Measurements from ENCODE around the gene ARMC9. TPM values are rescaled to one million over a fixed set of nuclear protein-coding genes. Genes with fewer than 3 reads are reported as not detected.

ARMC9 gene
- total RNA-seq, 4 donors from 2014 or later: 2.8 to 15.9 (median 6.6) TPM

DNA sequence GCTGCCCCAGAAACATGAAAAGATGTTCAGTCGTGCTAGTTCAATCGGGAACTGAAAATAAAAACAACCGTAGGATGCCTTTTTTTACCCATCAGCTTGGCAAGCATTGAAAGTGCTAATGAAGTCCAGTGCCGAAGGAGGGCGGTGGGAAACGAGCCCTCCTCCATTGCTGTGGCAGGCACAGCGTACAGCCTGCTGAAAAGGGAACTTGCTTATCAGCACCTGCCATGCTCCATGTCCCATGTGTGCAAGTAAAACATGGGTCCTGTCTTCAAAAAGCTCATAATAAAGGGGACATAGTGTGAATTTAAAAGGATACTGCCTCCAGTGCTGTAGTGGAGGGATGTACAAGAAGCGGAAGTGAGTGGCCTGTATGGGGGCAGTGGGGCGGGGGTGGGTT is 82.4 kb downstream of the ARMC9 start:
- TF ChIP-seq, protein P1, sequence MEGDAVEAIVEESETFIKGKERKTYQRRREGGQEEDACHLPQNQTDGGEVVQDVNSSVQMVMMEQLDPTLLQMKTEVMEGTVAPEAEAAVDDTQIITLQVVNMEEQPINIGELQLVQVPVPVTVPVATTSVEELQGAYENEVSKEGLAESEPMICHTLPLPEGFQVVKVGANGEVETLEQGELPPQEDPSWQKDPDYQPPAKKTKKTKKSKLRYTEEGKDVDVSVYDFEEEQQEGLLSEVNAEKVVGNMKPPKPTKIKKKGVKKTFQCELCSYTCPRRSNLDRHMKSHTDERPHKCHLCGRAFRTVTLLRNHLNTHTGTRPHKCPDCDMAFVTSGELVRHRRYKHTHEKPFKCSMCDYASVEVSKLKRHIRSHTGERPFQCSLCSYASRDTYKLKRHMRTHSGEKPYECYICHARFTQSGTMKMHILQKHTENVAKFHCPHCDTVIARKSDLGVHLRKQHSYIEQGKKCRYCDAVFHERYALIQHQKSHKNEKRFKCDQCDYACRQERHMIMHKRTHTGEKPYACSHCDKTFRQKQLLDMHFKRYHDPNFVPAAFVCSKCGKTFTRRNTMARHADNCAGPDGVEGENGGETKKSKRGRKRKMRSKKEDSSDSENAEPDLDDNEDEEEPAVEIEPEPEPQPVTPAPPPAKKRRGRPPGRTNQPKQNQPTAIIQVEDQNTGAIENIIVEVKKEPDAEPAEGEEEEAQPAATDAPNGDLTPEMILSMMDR (IDR thresholded peaks at IDR 0.05): no peak
- ATAC-seq (ENCODE audit: low FRiP score) (no peak), DNase-seq (ENCODE audit: low spot score) (no peak)

DNA sequence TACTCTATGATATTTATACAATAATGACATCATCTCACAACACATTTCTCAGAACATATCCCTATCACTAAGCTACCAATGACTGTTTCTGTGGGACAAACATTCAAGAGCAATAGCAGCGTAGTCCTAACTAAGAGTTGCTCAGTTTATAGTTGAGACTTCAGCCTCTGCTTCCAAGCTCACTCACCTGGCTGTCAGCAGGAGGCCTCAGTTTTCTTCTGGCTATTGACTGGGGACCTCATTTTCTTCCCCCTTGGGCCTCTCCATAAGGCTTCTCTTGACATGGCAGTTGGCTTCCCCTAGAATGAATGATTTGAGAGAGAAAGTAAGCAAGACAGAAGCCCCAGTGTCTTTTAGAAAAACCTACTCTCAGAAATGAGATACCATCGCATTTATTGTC is 85.9 kb downstream of the ARMC9 start:
- no peak for ATAC-seq (ENCODE audit: low FRiP score)
- no peak for DNase-seq (ENCODE audit: low spot score)
- TF ChIP-seq, protein P1 (IDR thresholded peaks at IDR 0.05): no peak

DNA sequence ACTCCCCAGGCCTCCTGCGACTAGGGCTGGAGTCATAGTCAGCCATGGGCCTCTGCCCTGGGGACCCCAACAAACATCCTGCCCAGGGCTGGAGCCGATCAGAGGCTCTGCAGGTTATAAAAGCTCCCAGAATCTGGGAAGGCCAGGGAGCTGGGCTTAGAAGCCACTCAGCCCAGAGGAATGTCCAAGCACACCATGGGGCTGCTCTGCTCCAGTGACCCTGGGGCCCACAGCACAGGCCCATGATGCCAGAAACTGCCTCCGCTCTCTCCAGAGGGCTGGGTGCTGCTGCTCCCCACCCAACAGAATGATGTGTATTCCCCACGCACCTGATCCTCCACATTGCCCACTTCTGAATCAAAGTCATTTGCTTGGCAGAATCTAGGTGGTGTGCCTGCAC is 88.5 kb downstream of the ARMC9 start:
- ATAC-seq (ENCODE audit: low FRiP score) (no peak), DNase-seq (ENCODE audit: low spot score) (no peak)
- TF ChIP-seq, protein P1 (IDR thresholded peaks at IDR 0.05): no peak

DNA sequence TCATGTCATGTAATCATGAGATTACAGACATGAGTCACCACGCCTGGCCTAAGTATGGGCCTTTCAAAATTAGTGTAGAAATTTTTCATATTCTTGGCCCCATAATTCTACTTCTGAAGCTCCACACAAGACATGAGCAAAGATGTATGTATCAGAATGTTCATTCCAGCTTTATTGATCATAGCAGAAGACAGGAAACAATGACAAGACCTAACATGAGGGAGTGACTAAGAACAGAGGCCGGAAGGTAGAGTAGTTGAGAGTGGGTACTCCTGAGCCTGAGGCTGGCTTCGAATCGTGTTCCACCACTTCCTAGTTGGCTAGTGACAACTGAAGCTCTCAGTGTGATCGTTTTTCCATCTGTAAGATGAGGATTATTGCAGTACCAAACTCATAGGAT is 89.3 kb downstream of the ARMC9 start:
- ATAC-seq (ENCODE audit: low FRiP score) (no peak), DNase-seq (ENCODE audit: low spot score) (no peak)
- TF ChIP-seq, protein P1 (IDR thresholded peaks at IDR 0.05): no peak

DNA sequence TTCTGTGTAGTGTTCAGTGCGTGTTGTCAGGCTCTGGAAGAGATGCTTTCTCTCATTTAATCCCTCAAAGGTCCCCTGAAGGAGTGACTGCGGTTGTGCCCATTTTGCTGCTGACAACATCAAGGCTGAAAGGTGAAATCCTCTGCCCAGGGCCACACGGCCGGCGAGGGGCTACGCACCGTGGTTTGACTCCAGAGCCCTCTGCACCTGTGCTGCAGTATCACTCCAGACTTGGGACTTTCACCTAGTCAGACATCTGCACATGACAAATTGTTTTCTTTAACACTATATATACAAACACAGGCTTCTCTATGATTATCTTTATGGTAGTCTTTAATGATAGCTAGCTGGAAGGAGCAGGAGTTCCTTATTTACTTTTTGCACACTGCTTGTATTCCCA is 90.2 kb downstream of the ARMC9 start:
- DNase-seq (ENCODE audit: low spot score) (no peak), ATAC-seq (ENCODE audit: low FRiP score) (no peak)
- TF ChIP-seq, protein P1 (IDR thresholded peaks at IDR 0.05): no peak

DNA sequence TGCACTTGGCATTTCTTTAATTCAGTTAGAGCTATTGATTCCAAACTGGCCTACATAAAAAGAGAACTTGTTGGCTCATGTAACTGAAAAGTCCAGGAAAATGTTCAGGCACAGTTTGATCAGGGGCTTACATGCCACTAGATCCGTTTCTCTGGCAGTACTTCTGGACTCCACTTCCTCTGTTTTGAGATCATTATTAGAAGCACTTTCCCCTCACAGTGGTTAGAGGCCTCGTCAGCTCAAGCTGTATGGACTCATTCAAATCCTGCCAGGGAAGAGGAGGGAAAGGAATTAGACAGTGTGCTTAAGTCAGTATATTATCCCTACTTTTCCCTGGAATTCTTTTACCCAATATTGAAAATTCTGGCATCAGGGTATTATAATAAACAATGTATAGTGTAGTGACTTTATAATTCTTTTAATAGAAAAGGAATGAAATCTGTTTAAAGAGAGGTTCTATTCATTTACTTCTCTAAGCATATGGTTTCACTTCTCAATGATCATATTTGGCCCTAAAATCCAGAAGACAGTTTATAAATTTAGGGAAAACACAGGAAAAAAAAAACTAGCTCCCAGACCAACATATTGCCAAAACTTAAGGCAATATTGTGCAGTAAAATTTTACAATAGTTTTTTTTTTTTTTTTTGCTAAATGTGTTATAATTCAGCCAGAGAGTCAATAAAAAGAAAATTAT is 92.0 kb downstream of the ARMC9 start:
- TF ChIP-seq, protein P1 (IDR thresholded peaks at IDR 0.05): no peak
- no peak for ATAC-seq (ENCODE audit: low FRiP score)
- no peak for DNase-seq (ENCODE audit: low spot score)

DNA sequence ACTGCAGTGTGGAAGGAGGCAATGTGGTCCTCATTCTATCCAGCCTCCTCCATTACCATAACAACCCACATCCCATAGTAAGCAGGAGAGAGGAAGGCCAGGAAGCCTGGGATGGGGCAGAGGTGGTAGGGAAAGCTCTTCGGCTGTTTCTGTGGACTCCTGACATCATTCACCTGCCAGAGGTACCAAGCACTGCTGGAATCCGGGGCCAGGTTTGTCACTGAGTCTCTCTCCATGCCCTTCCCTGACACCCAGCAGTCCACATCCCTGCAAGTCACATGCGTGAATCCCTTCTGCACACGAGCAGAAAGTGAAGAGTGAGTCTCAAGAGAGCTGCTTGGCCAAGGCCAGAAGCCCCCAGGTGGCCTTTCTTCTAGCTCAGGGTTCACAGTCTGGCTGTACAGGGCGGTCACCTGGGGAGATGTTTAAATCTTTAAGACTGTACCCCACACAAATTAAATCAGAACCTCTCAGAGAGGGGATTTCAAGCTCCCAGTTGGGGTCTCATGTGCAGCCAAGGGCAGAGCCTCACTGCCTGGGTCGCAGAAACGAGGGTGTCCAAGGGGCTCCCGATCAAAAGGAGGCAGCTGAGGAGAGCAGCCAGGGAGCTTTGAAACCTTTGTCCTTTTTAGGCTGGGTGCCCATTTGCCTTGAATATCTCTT is 94.2 kb downstream of the ARMC9 start:
- no peak for DNase-seq (ENCODE audit: low spot score)
- TF ChIP-seq, protein P1 (IDR thresholded peaks at IDR 0.05): no peak
- no peak for ATAC-seq (ENCODE audit: low FRiP score)

All from omental fat pad (tissue), 4 donors.